ENCODE data around the gene RIF1.

Gene RIF1

GRCh38 chr2:151409601-151410484, at the start of gene RIF1:
Gene RIF1 (plus strand): TSS chr2:151409902. CDS start chr2:151410424, 522 bp downstream.
- TF ChIP-seq CTCF (IDR thresholded peaks at IDR 0.05; ENCODE audit: extremely low read depth, missing control alignments): peak; percentile 27
- DNase-seq (ENCODE audit: low spot score): peak; percentile 88

- no peak for TF ChIP-seq CTCF (IDR thresholded peaks at IDR 0.05; ENCODE audit: extremely low read depth, missing control alignments)
- DNase-seq (ENCODE audit: low spot score): no peak
These were observed 47.9 kb upstream of the RIF1 start for GRCh38 chr2:151361674-151362370.

GRCh38 chr2:151363709-151364108, 46.0 kb upstream of the RIF1 start:
- no peak for TF ChIP-seq CTCF (IDR thresholded peaks at IDR 0.05; ENCODE audit: extremely low read depth, missing control alignments)

GRCh38 chr2:151367571-151367970, 42.1 kb upstream of the RIF1 start:
- DNase-seq (ENCODE audit: low spot score): no peak

More at GRCh38 chr2:151363709-151364108, 46.0 kb upstream of the RIF1 start:
- peak; percentile 32 for DNase-seq (ENCODE audit: low spot score)

GRCh38 chr2:151374436-151374835, 35.3 kb upstream of the RIF1 start:
- peak; percentile 25 for DNase-seq (ENCODE audit: low spot score)
- no peak for TF ChIP-seq CTCF (IDR thresholded peaks at IDR 0.05; ENCODE audit: extremely low read depth, missing control alignments)

More at GRCh38 chr2:151367571-151367970, 42.1 kb upstream of the RIF1 start:
- TF ChIP-seq CTCF (IDR thresholded peaks at IDR 0.05; ENCODE audit: extremely low read depth, missing control alignments): no peak

- no peak for DNase-seq (ENCODE audit: low spot score)
- no peak for TF ChIP-seq CTCF (IDR thresholded peaks at IDR 0.05; ENCODE audit: extremely low read depth, missing control alignments)
These were observed 30.5 kb upstream of the RIF1 start for GRCh38 chr2:151379169-151379568.

Data from GM20000 (cell line).